ENCODE results near the gene GOT2.

- TF ChIP-seq RAD21 (conservative IDR thresholded peaks at IDR 0.05 in 1 of 2, IDR thresholded peaks at IDR 0.05 in 1 of 2), result no peak
- TF ChIP-seq POLR2AphosphoS2 (conservative IDR thresholded peaks at IDR 0.05; ENCODE audit: low read length), result no peak
- TF ChIP-seq MAZ (IDR thresholded peaks at IDR 0.05; ENCODE audit: borderline replicate concordance, low read depth, low read length), result no peak
- no peak for TF ChIP-seq CTCF (IDR thresholded peaks at IDR 0.05)
- TF ChIP-seq POLR2A (IDR thresholded peaks at IDR 0.05; ENCODE audit: low read length), result no peak
- TF ChIP-seq NPAS2 (CRISPR knock-in tag; IDR thresholded peaks at IDR 0.05; ENCODE audit: borderline replicate concordance), result no peak
- TF ChIP-seq HOXA7 (CRISPR knock-in tag; IDR thresholded peaks at IDR 0.05), result no peak
These were observed 16.1 kb downstream of the GOT2 start for GRCh38 chr16:58717994-58718393.

Measured in A549 (cell line).